Measurements from ENCODE around the gene TEX22.

TEX22 gene

GRCh38 chr14:105421723-105422615 is 23.6 kb downstream of the TEX22 start:
- TF ChIP-seq CTCF (conservative IDR thresholded peaks at IDR 0.05): no peak
- TF ChIP-seq ZFX (IDR thresholded peaks at IDR 0.05): no peak
- H3K27ac ChIP-seq: peak overlapping the region; percentile 80

- H3K27ac ChIP-seq: peak overlapping the region; percentile 80
Measured at GRCh38 chr14:105422695-105423487, 24.6 kb downstream of the TEX22 start.

GRCh38 chr14:105423488-105424195 is 25.3 kb downstream of the TEX22 start:
- no peak overlapping the region for H3K27ac ChIP-seq
- no peak for TF ChIP-seq ZFX (IDR thresholded peaks at IDR 0.05)
- TF ChIP-seq CTCF (conservative IDR thresholded peaks at IDR 0.05): no peak

More at GRCh38 chr14:105422695-105423487, 24.6 kb downstream of the TEX22 start:
- TF ChIP-seq ZFX (IDR thresholded peaks at IDR 0.05) (no peak), CTCF (conservative IDR thresholded peaks at IDR 0.05) (no peak)

GRCh38 chr14:105424861-105425260 is 26.5 kb downstream of the TEX22 start:
- TF ChIP-seq ZFX (IDR thresholded peaks at IDR 0.05) (no peak), CTCF (conservative IDR thresholded peaks at IDR 0.05) (no peak)

GRCh38 chr14:105425823-105426247 is 27.5 kb downstream of the TEX22 start:
- H3K27ac ChIP-seq: no peak overlapping the region

More at GRCh38 chr14:105424861-105425260, 26.5 kb downstream of the TEX22 start:
- H3K27ac ChIP-seq: no peak overlapping the region

More at GRCh38 chr14:105425823-105426247, 27.5 kb downstream of the TEX22 start:
- TF ChIP-seq CTCF (conservative IDR thresholded peaks at IDR 0.05): no peak
- TF ChIP-seq ZFX (IDR thresholded peaks at IDR 0.05): no peak

Measured in C4-2B (cell line).